IPS-18a (cell line): Measurements from ENCODE around the gene CCDC33.

Source experiments
- H3K27ac ChIP-seq: one replicate; pipeline ENCODE4 v1.5.1; 2013; ENCODE audit warnings: low read length
- H3K27me3 ChIP-seq: one replicate; pipeline ENCODE4 v1.6.1; 2013; ENCODE audit warnings: mild to moderate bottlenecking, low read length; ENCODE audit not compliant: control insufficient read depth, insufficient read depth
- H3K36me3 ChIP-seq: one replicate; pipeline ENCODE4 v1.6.1; 2013; ENCODE audit warnings: low read depth, low read length; ENCODE audit not compliant: control insufficient read depth
- H3K4me1 ChIP-seq: one replicate; pipeline ENCODE4 v1.6.1; 2013; ENCODE audit warnings: low read depth, low read length; ENCODE audit not compliant: control insufficient read depth
- H3K4me3 ChIP-seq: one replicate; pipeline ENCODE4 v1.5.1; 2013; ENCODE audit warnings: low read length
- H3K9ac ChIP-seq: one replicate; pipeline ENCODE4 v1.6.1; 2013; ENCODE audit warnings: mild to moderate bottlenecking, low read length, moderate library complexity
- H3K9me3 ChIP-seq: one replicate; pipeline ENCODE4 v1.6.1; 2013; ENCODE audit warnings: low read depth, low read length; ENCODE audit not compliant: control insufficient read depth

The CCDC33 gene

GRCh38 chr15:74336061-74337005 is 100.2 kb downstream of the CCDC33 start:
- Histone ChIP-seq H3K27me3 (no peaks in the 10 kb centered on the region), H3K4me1 (no peaks in the 10 kb centered on the region), H3K27ac (no peak overlapping the region), H3K9ac (no peak overlapping the region), H3K4me3 (no peak overlapping the region), H3K36me3 (no peaks in the 10 kb centered on the region), H3K9me3 (no peaks in the 10 kb centered on the region)

GRCh38 chr15:74337146-74337545 is 101.0 kb downstream of the CCDC33 start:
- no peak overlapping the region for H3K27ac ChIP-seq
- H3K9ac ChIP-seq: no peak overlapping the region
- H3K4me1 ChIP-seq: no peaks in the 10 kb centered on the region
- no peaks in the 10 kb centered on the region for H3K36me3 ChIP-seq
- H3K9me3 ChIP-seq: no peaks in the 10 kb centered on the region
- no peaks in the 10 kb centered on the region for H3K27me3 ChIP-seq
- H3K4me3 ChIP-seq: no peak overlapping the region

GRCh38 chr15:74337607-74338211 is 101.6 kb downstream of the CCDC33 start:
- no peak overlapping the region for H3K4me3 ChIP-seq
- no peaks in the 10 kb centered on the region for H3K4me1 ChIP-seq
- no peaks in the 10 kb centered on the region for H3K9me3 ChIP-seq
- H3K36me3 ChIP-seq: no peaks in the 10 kb centered on the region
- H3K9ac ChIP-seq: no peak overlapping the region
- no peaks in the 10 kb centered on the region for H3K27me3 ChIP-seq
- H3K27ac ChIP-seq: no peak overlapping the region

- Histone ChIP-seq H3K27ac (no peak overlapping the region), H3K4me1 (no peaks in the 10 kb centered on the region), H3K9me3 (no peaks in the 10 kb centered on the region), H3K4me3 (no peak overlapping the region), H3K9ac (no peak overlapping the region), H3K27me3 (no peaks in the 10 kb centered on the region), H3K36me3 (no peaks in the 10 kb centered on the region)
Measured at GRCh38 chr15:74338676-74339075, 102.5 kb downstream of the CCDC33 start.

- Histone ChIP-seq H3K9me3 (no peaks in the 10 kb centered on the region), H3K4me1 (no peaks in the 10 kb centered on the region), H3K4me3 (no peak overlapping the region), H3K27me3 (no peaks in the 10 kb centered on the region), H3K36me3 (no peaks in the 10 kb centered on the region), H3K9ac (no peak overlapping the region), H3K27ac (no peak overlapping the region)
Measured at GRCh38 chr15:74339371-74339770, 103.2 kb downstream of the CCDC33 start.

- Histone ChIP-seq H3K27ac (no peak overlapping the region), H3K36me3 (no peaks in the 10 kb centered on the region), H3K27me3 (no peaks in the 10 kb centered on the region), H3K4me3 (no peak overlapping the region), H3K9ac (no peak overlapping the region), H3K4me1 (no peaks in the 10 kb centered on the region), H3K9me3 (no peaks in the 10 kb centered on the region)
Measured at GRCh38 chr15:74340150-74340549, 104.0 kb downstream of the CCDC33 start.

- Histone ChIP-seq H3K27ac (no peak overlapping the region), H3K36me3 (no peaks in the 10 kb centered on the region), H3K27me3 (no peaks in the 10 kb centered on the region), H3K9me3 (no peaks in the 10 kb centered on the region), H3K9ac (no peak overlapping the region), H3K4me1 (no peaks in the 10 kb centered on the region), H3K4me3 (no peak overlapping the region)
Measured at GRCh38 chr15:74343127-74343796, 107.1 kb downstream of the CCDC33 start.

GRCh38 chr15:74343797-74344127 is 107.6 kb downstream of the CCDC33 start:
- no peak overlapping the region for H3K27ac ChIP-seq
- no peaks in the 10 kb centered on the region for H3K4me1 ChIP-seq
- H3K9me3 ChIP-seq: no peaks in the 10 kb centered on the region
- no peaks in the 10 kb centered on the region for H3K36me3 ChIP-seq
- H3K9ac ChIP-seq: no peak overlapping the region
- no peak overlapping the region for H3K4me3 ChIP-seq
- no peaks in the 10 kb centered on the region for H3K27me3 ChIP-seq

- no peak overlapping the region for H3K9ac ChIP-seq
Measured at GRCh38 chr15:74345051-74345450, 108.9 kb downstream of the CCDC33 start.

GRCh38 chr15:74347757-74348250 is 111.7 kb downstream of the CCDC33 start:
- H3K27me3 ChIP-seq: no peaks in the 10 kb centered on the region
- H3K4me1 ChIP-seq: peaks cover 13% of the 10 kb centered on the region
- no peak overlapping the region for H3K9ac ChIP-seq
- no peaks in the 10 kb centered on the region for H3K9me3 ChIP-seq
- H3K4me3 ChIP-seq: no peak overlapping the region
- no peak overlapping the region for H3K27ac ChIP-seq
- no peaks in the 10 kb centered on the region for H3K36me3 ChIP-seq

More at GRCh38 chr15:74345051-74345450, 108.9 kb downstream of the CCDC33 start:
- Histone ChIP-seq H3K4me1 (no peaks in the 10 kb centered on the region), H3K27ac (no peak overlapping the region), H3K9me3 (no peaks in the 10 kb centered on the region), H3K4me3 (no peak overlapping the region), H3K27me3 (no peaks in the 10 kb centered on the region), H3K36me3 (no peaks in the 10 kb centered on the region)

- no peak overlapping the region for H3K4me3 ChIP-seq
Measured at GRCh38 chr15:74349241-74349778, 113.2 kb downstream of the CCDC33 start.

More at GRCh38 chr15:74349241-74349778, 113.2 kb downstream of the CCDC33 start:
- Histone ChIP-seq H3K9ac (no peak overlapping the region), H3K4me1 (peaks cover 13% of the 10 kb centered on the region), H3K27me3 (no peaks in the 10 kb centered on the region), H3K9me3 (peaks cover 7% of the 10 kb centered on the region), H3K27ac (no peak overlapping the region), H3K36me3 (no peaks in the 10 kb centered on the region)
